OCI-LY7 (cell line): Measurements from ENCODE around the gene FAM110D. TPM values are rescaled to one million over a fixed set of nuclear protein-coding genes. Genes with fewer than 3 reads are reported as not detected.

ENCODE experiments used
- BruUV-seq: library from RNA; stranded (reverse); fragments of 400-500 nt; replicated peaks from 2 replicates; lab custom pipeline; 2021; lab: Mats Ljungman, UMichigan
- CTCF ChIA-PET: fragments of 300-600 bp; sonication (Branson Sonifier 250); formaldehyde crosslinking; loops from one replicate; lab custom pipeline; 2022; ENCODE audit warnings: antibody characterized with exemption; ENCODE audit not compliant: unreplicated experiment; lab: Charles Lee
- POLR2A ChIA-PET: fragments of 300-600 bp; sonication (Branson Sonifier 250); formaldehyde crosslinking; loops from one replicate; lab custom pipeline; 2022; ENCODE audit warnings: antibody characterized with exemption; lab: Charles Lee
- DNase-seq: peaks from one replicate; pipeline ENCODE4 v3.0.0-alpha.2; 2015; ENCODE audit warnings: low spot score
- H2AFZ ChIP-seq: fragments of 200-600 bp; sonication (generic), shearing (Covaris generic); 2 replicates; pipeline ENCODE4 v1.6.1; 2014; ENCODE audit warnings: mild to moderate bottlenecking, antibody characterized with exemption, low read length, moderate library complexity
- H3K27ac ChIP-seq: fragments of 200-600 bp; sonication (generic); 2 replicates; pipeline ENCODE4 v1.5.1; 2014; ENCODE audit warnings: mixed run types, low read depth, mild to moderate bottlenecking, moderate library complexity, low read length, inconsistent platforms; ENCODE audit not compliant: poor library complexity, severe bottlenecking
- H3K36me3 ChIP-seq: fragments of 200-600 bp; sonication (generic); 2 replicates; pipeline ENCODE4 v1.6.1; 2014; ENCODE audit warnings: mild to moderate bottlenecking, antibody characterized with exemption, low read length, moderate library complexity, mixed read lengths; ENCODE audit not compliant: insufficient read depth
- H3K4me1 ChIP-seq: fragments of 200-600 bp; sonication (generic); 2 replicates; pipeline ENCODE4 v1.5.1; 2014; ENCODE audit warnings: mild to moderate bottlenecking, low read length; ENCODE audit not compliant: insufficient read depth, poor library complexity, severe bottlenecking
- H3K4me2 ChIP-seq: fragments of 200-600 bp; sonication (generic); 2 replicates; pipeline ENCODE4 v1.6.1; 2014; ENCODE audit warnings: mild to moderate bottlenecking, low read length
- H3K4me3 ChIP-seq: fragments of 200-600 bp; sonication (generic); 2 replicates; pipeline ENCODE4 v1.5.1; 2014; ENCODE audit warnings: mild to moderate bottlenecking, low read depth, low read length; ENCODE audit not compliant: poor library complexity, severe bottlenecking
- H3K79me2 ChIP-seq: fragments of 200-600 bp; sonication (generic); 2 replicates; pipeline ENCODE4 v1.6.1; 2016; ENCODE audit warnings: low read depth, mild to moderate bottlenecking, low read length, moderate library complexity, mixed read lengths; ENCODE audit not compliant: insufficient read depth
- H3K9me2 ChIP-seq: fragments of 200-600 bp; sonication (generic); 2 replicates; pipeline ENCODE4 v1.6.1; 2016; ENCODE audit warnings: mild to moderate bottlenecking, low read length, mixed read lengths; ENCODE audit not compliant: insufficient read depth
- H3K9me3 ChIP-seq: fragments of 200-600 bp; sonication (generic); 2 replicates; pipeline ENCODE4 v1.6.1; 2014; ENCODE audit warnings: mild to moderate bottlenecking, mixed run types, low read length, mixed read lengths
- H4K20me1 ChIP-seq: fragments of 200-600 bp; sonication (generic); 2 replicates; pipeline ENCODE4 v1.6.1; 2014; ENCODE audit warnings: mild to moderate bottlenecking, antibody characterized with exemption, low read length, moderate library complexity, mixed read lengths; ENCODE audit not compliant: insufficient read depth
- CTCF ChIP-seq: fragments of 200-600 bp; sonication (generic); conservative IDR thresholded peaks from 2 replicates; pipeline ENCODE4 v1.5.1; 2014; ENCODE audit warnings: mild to moderate bottlenecking, antibody characterized with exemption, low read length, moderate library complexity, mixed read lengths
- EZH2phosphoT487 ChIP-seq: fragments of 200-600 bp; sonication (generic); IDR thresholded peaks from 2 replicates; pipeline ENCODE4 v1.6.1; 2018; ENCODE audit warnings: low read depth, borderline replicate concordance, mild to moderate bottlenecking, mixed run types, antibody characterized with exemption, low read length, moderate library complexity, mixed read lengths
- intact Hi-C: fragments of 100-400 bp; cut with micrococcal nuclease; formaldehyde crosslinking; loops from one replicate; pipeline ENCODE4 v1.10.0; 2022; ENCODE audit not compliant: unreplicated experiment
- total RNA-seq, 2 experiments: library from RNA; depleted of rRNA in 1 of 2; stranded (reverse); fragments of >200 nt in 1 of 2; shearing (Covaris generic) in 1 of 2; gene quantifications; 2 replicates each; pipeline ENCODE4 v1.2.3, GENCODE V29; 2014 to 2022

The FAM110D gene
- total RNA-seq, 2 experiments from 2014 or later: 0.11 TPM; not detected in 1

GRCh38 chr1:26158271-26158907, 490 bp upstream of the FAM110D start:
- H3K4me1 ChIP-seq: peaks cover 11% of the 10 kb centered on the region
- H3K79me2 ChIP-seq: no peaks in the 10 kb centered on the region
- H3K9me3 ChIP-seq: no peaks in the 10 kb centered on the region
- CTCF ChIA-PET: no interaction called here
- H3K4me3 ChIP-seq: no peak overlapping the region
- H3K27ac ChIP-seq: no peak overlapping the region
- H3K9me2 ChIP-seq: no peaks in the 10 kb centered on the region
- TF ChIP-seq CTCF (no peak), EZH2phosphoT487 (no peak)
- no peak overlapping the region for H2AFZ ChIP-seq
- no TSS peak for BruUV-seq
- no peak overlapping the region for H3K4me2 ChIP-seq
- DNase-seq: no peak
- H3K36me3 ChIP-seq: no peaks in the 10 kb centered on the region
- POLR2A ChIA-PET: no interaction called here
- no peaks in the 10 kb centered on the region for H4K20me1 ChIP-seq
- intact Hi-C loops: no loop called here

GRCh38 chr1:26159743-26160039, 812 bp downstream of the FAM110D start:
- CTCF ChIA-PET: no interaction called here
- Histone ChIP-seq H2AFZ (no peak overlapping the region), H3K4me3 (no peak overlapping the region), H4K20me1 (no peaks in the 10 kb centered on the region), H3K36me3 (no peaks in the 10 kb centered on the region), H3K79me2 (no peaks in the 10 kb centered on the region), H3K4me2 (no peak overlapping the region), H3K9me3 (no peaks in the 10 kb centered on the region), H3K9me2 (no peaks in the 10 kb centered on the region), H3K27ac (no peak overlapping the region), H3K4me1 (peaks cover 11% of the 10 kb centered on the region)
- POLR2A ChIA-PET: no interaction called here
- TF ChIP-seq EZH2phosphoT487 (no peak), CTCF (no peak)
- no TSS peak for BruUV-seq
- no peak for DNase-seq
- intact Hi-C loops: no loop called here

GRCh38 chr1:26160527-26161414, 1.9 kb downstream of the FAM110D start:
- no peak overlapping the region for H2AFZ ChIP-seq
- no peak for TF ChIP-seq EZH2phosphoT487
- no peak for TF ChIP-seq CTCF
- POLR2A ChIA-PET: no interaction called here
- H3K79me2 ChIP-seq: no peaks in the 10 kb centered on the region
- H3K4me2 ChIP-seq: no peak overlapping the region
- CTCF ChIA-PET: no interaction called here
- H3K4me3 ChIP-seq: no peak overlapping the region
- H3K4me1 ChIP-seq: peaks cover 11% of the 10 kb centered on the region
- no peaks in the 10 kb centered on the region for H3K9me3 ChIP-seq
- no peaks in the 10 kb centered on the region for H3K9me2 ChIP-seq
- intact Hi-C loops: no loop called here
- no peaks in the 10 kb centered on the region for H3K36me3 ChIP-seq
- H4K20me1 ChIP-seq: no peaks in the 10 kb centered on the region
- H3K27ac ChIP-seq: no peak overlapping the region
- no peak for DNase-seq
- no TSS peak for BruUV-seq
